ENCODE data around the gene PPP4R4.

Gene PPP4R4

DNA sequence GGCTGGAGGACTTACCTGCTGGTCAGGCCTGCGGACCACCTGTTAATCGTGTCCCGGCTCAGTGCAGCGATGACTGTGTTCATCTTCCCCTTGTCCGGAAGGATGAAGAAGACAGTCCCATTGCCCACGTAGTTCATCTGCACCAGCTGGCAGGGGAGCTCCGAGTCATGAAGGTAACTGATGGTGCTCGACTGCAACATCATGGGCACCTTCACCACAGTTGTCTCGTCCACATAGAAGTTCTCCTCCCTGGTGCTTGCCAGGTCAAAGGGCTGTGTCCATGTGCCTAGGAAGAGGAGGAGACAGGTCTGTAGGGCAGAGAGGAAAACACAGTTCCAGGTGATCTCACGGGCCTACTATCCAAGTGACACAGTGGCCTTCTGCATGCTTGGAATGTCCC, 135.6 kb downstream of the PPP4R4 start:
- no peak for DNase-seq (ENCODE audit: low read depth)
- in situ Hi-C loops (cut with HindIII; ENCODE audit: low sequenced_read_pairs): no loop called here

GRCh38 chr14:94310248-94310647, 136.1 kb downstream of the PPP4R4 start:
- TF ChIP-seq, protein P1, sequence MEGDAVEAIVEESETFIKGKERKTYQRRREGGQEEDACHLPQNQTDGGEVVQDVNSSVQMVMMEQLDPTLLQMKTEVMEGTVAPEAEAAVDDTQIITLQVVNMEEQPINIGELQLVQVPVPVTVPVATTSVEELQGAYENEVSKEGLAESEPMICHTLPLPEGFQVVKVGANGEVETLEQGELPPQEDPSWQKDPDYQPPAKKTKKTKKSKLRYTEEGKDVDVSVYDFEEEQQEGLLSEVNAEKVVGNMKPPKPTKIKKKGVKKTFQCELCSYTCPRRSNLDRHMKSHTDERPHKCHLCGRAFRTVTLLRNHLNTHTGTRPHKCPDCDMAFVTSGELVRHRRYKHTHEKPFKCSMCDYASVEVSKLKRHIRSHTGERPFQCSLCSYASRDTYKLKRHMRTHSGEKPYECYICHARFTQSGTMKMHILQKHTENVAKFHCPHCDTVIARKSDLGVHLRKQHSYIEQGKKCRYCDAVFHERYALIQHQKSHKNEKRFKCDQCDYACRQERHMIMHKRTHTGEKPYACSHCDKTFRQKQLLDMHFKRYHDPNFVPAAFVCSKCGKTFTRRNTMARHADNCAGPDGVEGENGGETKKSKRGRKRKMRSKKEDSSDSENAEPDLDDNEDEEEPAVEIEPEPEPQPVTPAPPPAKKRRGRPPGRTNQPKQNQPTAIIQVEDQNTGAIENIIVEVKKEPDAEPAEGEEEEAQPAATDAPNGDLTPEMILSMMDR (IDR thresholded peaks at IDR 0.05; ENCODE audit: low read depth, low read length, missing control alignments): no peak
- H3K4me3 ChIP-seq (ENCODE audit: low read depth, low read length): no peak overlapping the region
- no peak for DNase-seq (ENCODE audit: low read depth)
- in situ Hi-C loops (cut with HindIII; ENCODE audit: low sequenced_read_pairs): no loop called here

More for the DNA sequence above, 135.6 kb downstream of the PPP4R4 start:
- H3K4me3 ChIP-seq (ENCODE audit: low read depth, low read length): no peak overlapping the region
- TF ChIP-seq, protein P1 (IDR thresholded peaks at IDR 0.05; ENCODE audit: low read depth, low read length, missing control alignments): no peak

DNA sequence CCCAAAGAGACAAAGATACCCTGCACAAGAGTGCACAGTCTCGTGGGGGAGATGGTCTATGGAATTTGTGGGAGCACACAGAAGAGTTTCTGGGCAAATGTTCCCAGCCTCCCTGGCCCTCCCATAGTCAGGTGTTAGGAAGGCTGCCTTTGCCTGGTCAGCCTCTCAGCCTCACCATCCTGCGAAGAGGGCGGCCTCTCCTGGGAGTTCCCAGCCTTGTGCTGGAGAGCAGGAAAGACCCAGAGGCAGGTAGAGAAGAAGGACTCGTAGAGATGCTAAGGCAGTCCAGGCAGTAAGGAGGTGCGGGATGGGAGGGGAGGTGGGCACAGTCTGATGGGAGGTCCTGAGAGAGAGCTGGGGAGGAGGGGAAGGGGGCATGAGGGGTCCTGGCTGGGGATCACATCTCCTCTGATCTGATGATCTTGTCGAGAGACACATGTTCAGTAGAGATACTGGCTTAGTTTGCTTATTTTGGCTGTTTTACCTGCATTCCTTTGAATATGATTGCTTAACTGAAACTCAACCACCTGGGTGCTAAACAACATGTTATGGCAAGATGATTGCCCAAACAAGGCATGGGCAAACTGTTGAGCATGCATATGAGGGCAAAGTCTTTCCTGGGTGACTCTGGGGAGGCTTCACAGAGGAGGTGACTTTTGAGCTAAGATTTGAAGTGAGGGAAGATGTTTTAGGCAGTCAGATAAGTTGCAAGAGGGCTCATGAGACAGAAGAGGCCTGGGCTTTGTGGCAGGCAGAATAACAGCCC, 138.5 kb downstream of the PPP4R4 start:
- no peak for DNase-seq (ENCODE audit: low read depth)
- no peak overlapping the region for H3K4me3 ChIP-seq (ENCODE audit: low read depth, low read length)
- in situ Hi-C loops (cut with HindIII; ENCODE audit: low sequenced_read_pairs): no loop called here
- TF ChIP-seq, protein P1 (IDR thresholded peaks at IDR 0.05; ENCODE audit: low read depth, low read length, missing control alignments): no peak

GRCh38 chr14:94313991-94314655, 140.0 kb downstream of the PPP4R4 start:
- DNase-seq (ENCODE audit: low read depth): peak; percentile 13

GRCh38 chr14:94314890-94315289, 140.8 kb downstream of the PPP4R4 start:
- no peak overlapping the region for H3K4me3 ChIP-seq (ENCODE audit: low read depth, low read length)
- in situ Hi-C loops (cut with HindIII; ENCODE audit: low sequenced_read_pairs): no loop called here
- TF ChIP-seq, protein P1 (IDR thresholded peaks at IDR 0.05; ENCODE audit: low read depth, low read length, missing control alignments): no peak
- no peak for DNase-seq (ENCODE audit: low read depth)

More at GRCh38 chr14:94313991-94314655, 140.0 kb downstream of the PPP4R4 start:
- H3K4me3 ChIP-seq (ENCODE audit: low read depth, low read length): no peak overlapping the region
- TF ChIP-seq, protein P1 (IDR thresholded peaks at IDR 0.05; ENCODE audit: low read depth, low read length, missing control alignments): no peak
- in situ Hi-C loops (cut with HindIII; ENCODE audit: low sequenced_read_pairs): no loop called here

DNA sequence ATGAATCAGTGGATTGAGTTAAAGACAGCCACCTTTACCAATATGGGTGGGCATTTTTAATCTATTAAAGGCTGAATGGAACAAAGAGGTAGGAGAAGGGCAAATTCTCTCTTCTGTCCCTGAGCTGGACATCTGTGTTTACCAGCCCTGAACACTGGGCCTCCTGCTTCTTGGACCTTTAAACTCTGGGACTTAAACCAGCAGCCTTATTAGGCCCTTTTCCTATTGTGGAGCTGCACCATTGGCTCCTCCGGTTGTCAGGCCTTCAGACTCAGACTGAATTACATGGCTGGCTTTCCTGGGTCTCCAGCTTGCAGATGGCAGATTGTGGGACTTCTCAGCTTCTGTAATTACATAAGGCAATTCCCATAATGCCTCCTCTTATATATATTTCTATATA, 142.6 kb downstream of the PPP4R4 start:
- TF ChIP-seq, protein P1 (IDR thresholded peaks at IDR 0.05; ENCODE audit: low read depth, low read length, missing control alignments): no peak
- no peak overlapping the region for H3K4me3 ChIP-seq (ENCODE audit: low read depth, low read length)
- no peak for DNase-seq (ENCODE audit: low read depth)
- in situ Hi-C loops (cut with HindIII; ENCODE audit: low sequenced_read_pairs): no loop called here
